A549 (cell line): ENCODE measurements around the gene IRF2BPL. TPM values are rescaled to one million over a fixed set of nuclear protein-coding genes. Genes with fewer than 3 reads are reported as not detected.

Source experiments
- ATAC-seq, 2 experiments: fragments of 200-7000 bp in 1 of 2; fragments of >200 bp in 1 of 2; cut with Nextera tagmentation in 1 of 2; cut with Tn5 transposase in 1 of 2; 3 replicates each; pipeline versions ENCODE4 v1.8.0 to v1.9.1; 2018 to 2020; ENCODE audit warnings: mild to moderate bottlenecking in 1 of 2, moderate library complexity in 1 of 2
- CTCF ChIA-PET: fragments of 300-600 bp; sonication (Branson Sonifier 250); formaldehyde crosslinking; extraction: SDS; loops from one replicate; lab custom pipeline; 2021; ENCODE audit warnings: antibody characterized with exemption, inconsistent platforms; lab: Yijun Ruan, JAX
- POLR2A ChIA-PET: fragments of 350-600 bp; formaldehyde crosslinking; extraction: SDS; loops from one replicate; lab custom pipeline; 2021; ENCODE audit warnings: antibody characterized with exemption, inconsistent platforms; lab: Yijun Ruan, JAX
- DNase-seq, 2 experiments: peaks; one replicate each; pipeline versions ENCODE4 v3.0.0 to v3.0.0-alpha.2; 2011 to 2016; ENCODE audit warnings: low read depth in 1 of 2, low spot score in 1 of 2
- FAIRE-seq: peaks from 2 replicates; lab custom pipeline; 2011; peaks lifted over from hg19 to GRCh38; lab: Jason Lieb, UNC
- H3K27ac ChIP-seq, 2 experiments: fragments of >200 bp; sonication (Bioruptor Twin); formaldehyde crosslinking; 3 replicates each; pipeline ENCODE4 v1.5.1; 2016 to 2017
- H3K4me1 ChIP-seq: fragments of >200 bp; sonication (Bioruptor Twin); formaldehyde crosslinking; 3 replicates; pipeline ENCODE4 v1.6.1; 2016
- H3K4me2 ChIP-seq: fragments of >200 bp; sonication (Bioruptor Twin); formaldehyde crosslinking; 3 replicates; pipeline ENCODE4 v1.6.1; 2016
- H3K4me3 ChIP-seq: fragments of >200 bp; sonication (Bioruptor Twin); formaldehyde crosslinking; 3 replicates; pipeline ENCODE4 v1.5.1; 2016
- H3K9me3 ChIP-seq: fragments of >200 bp; sonication (Bioruptor Twin); formaldehyde crosslinking; 3 replicates; pipeline ENCODE4 v1.6.1; 2016
- BCL3 ChIP-seq: fragments of >200 bp; sonication (Bioruptor Twin); formaldehyde crosslinking; IDR thresholded peaks from 3 replicates; pipeline ENCODE4 v1.6.1; 2016
- CHD2 ChIP-seq: fragments of 150-350 bp; IDR thresholded peaks from 2 replicates; pipeline ENCODE4 v1.6.1; 2014; ENCODE audit warnings: low read length; ENCODE audit not compliant: partially characterized antibody
- CTCF ChIP-seq: fragments of >200 bp; sonication (Bioruptor Twin); formaldehyde crosslinking; IDR thresholded peaks from 3 replicates; pipeline ENCODE4 v1.5.1; 2016
- EHMT2 ChIP-seq: fragments of 200-600 bp; sonication (generic); IDR thresholded peaks from 2 replicates; pipeline ENCODE4 v1.6.1; 2016; ENCODE audit warnings: antibody characterized with exemption, low read depth, mild to moderate bottlenecking, moderate library complexity
- EP300 ChIP-seq, 2 experiments: fragments of >200 bp; sonication (Bioruptor Twin); formaldehyde crosslinking; IDR thresholded peaks; 2 replicates in 1 of 2; 3 replicates in 1 of 2; pipeline ENCODE4 v1.6.1; 2016 to 2017
- ESRRA ChIP-seq: fragments of 150-350 bp; IDR thresholded peaks from 2 replicates; pipeline ENCODE4 v1.6.1; 2014; ENCODE audit warnings: mild to moderate bottlenecking, low read length, borderline replicate concordance
- FOSB ChIP-seq: fragments of 250-450 bp; sonication (Bioruptor Pico); IDR thresholded peaks from 2 replicates; pipeline ENCODE4 v1.5.0; 2020; ENCODE audit warnings: mild to moderate bottlenecking, moderate library complexity
- HDAC2 ChIP-seq: fragments of 200-600 bp; sonication (generic); IDR thresholded peaks from 2 replicates; pipeline ENCODE4 v1.6.1; 2016
- HES2 ChIP-seq: fragments of >200 bp; sonication (Bioruptor Twin); formaldehyde crosslinking; IDR thresholded peaks from 2 replicates; pipeline ENCODE4 v1.6.1; 2016
- HMGXB4 ChIP-seq: fragments of 250-450 bp; sonication (Bioruptor Pico); IDR thresholded peaks from 2 replicates; pipeline ENCODE4 v1.5.0; 2021; ENCODE audit warnings: mild to moderate bottlenecking, moderate library complexity, borderline replicate concordance
- HOXB13 ChIP-seq: fragments of 250-450 bp; sonication (Bioruptor Pico); IDR thresholded peaks from 2 replicates; pipeline ENCODE4 v1.5.0; 2020; ENCODE audit warnings: low read depth, mild to moderate bottlenecking, moderate library complexity
- HOXB5 ChIP-seq: fragments of 250-450 bp; sonication (Bioruptor Pico); IDR thresholded peaks from 2 replicates; pipeline ENCODE4 v1.5.0; 2020; ENCODE audit warnings: mild to moderate bottlenecking, moderate library complexity
- JUN ChIP-seq, 2 experiments: fragments of >200 bp; sonication (Bioruptor Twin); formaldehyde crosslinking; IDR thresholded peaks; 2 replicates in 1 of 2; 3 replicates in 1 of 2; pipeline ENCODE4 v1.6.1; 2016 to 2017
- JUNB ChIP-seq: fragments of >200 bp; sonication (Bioruptor Twin); formaldehyde crosslinking; IDR thresholded peaks from 2 replicates; pipeline ENCODE4 v1.6.1; 2016
- KDM5A ChIP-seq: fragments of 200-600 bp; sonication (generic); IDR thresholded peaks from 2 replicates; pipeline ENCODE4 v1.6.1; 2016; ENCODE audit warnings: antibody characterized with exemption, mild to moderate bottlenecking
- MAFK ChIP-seq: fragments of 450-650 bp; IDR thresholded peaks from 2 replicates; pipeline ENCODE4 v1.6.1; 2014; ENCODE audit not compliant: partially characterized antibody
- MAX ChIP-seq: IDR thresholded peaks from 2 replicates; pipeline ENCODE4 v1.6.1; 2012
- MAZ ChIP-seq: fragments of 150-350 bp; IDR thresholded peaks from 2 replicates; pipeline ENCODE4 v1.6.1; 2014; ENCODE audit warnings: antibody characterized with exemption, low read depth, low read length, borderline replicate concordance
- MYC ChIP-seq: IDR thresholded peaks from 2 replicates; pipeline ENCODE4 v1.6.1; 2012; ENCODE audit warnings: mild to moderate bottlenecking, inconsistent platforms, low read length, improper control_type of control experiment, borderline replicate concordance
- NFE2L2 ChIP-seq: fragments of 150-350 bp; conservative IDR thresholded peaks from 2 replicates; pipeline ENCODE4 v1.6.1; 2014; ENCODE audit warnings: low read length
- NPAS2 ChIP-seq: fragments of 250-450 bp; sonication (Bioruptor Pico); IDR thresholded peaks from 2 replicates; pipeline ENCODE4 v1.8.0; 2022; ENCODE audit warnings: mild to moderate bottlenecking, moderate library complexity, borderline replicate concordance
- POLR2A ChIP-seq: IDR thresholded peaks from 2 replicates; pipeline ENCODE4 v1.6.1; 2012; ENCODE audit warnings: mild to moderate bottlenecking, low read length
- RARB ChIP-seq: fragments of 250-450 bp; sonication (Bioruptor Pico); IDR thresholded peaks from 2 replicates; pipeline ENCODE4 v1.8.0; 2021; ENCODE audit warnings: mild to moderate bottlenecking, moderate library complexity
- REST ChIP-seq: fragments of 200-600 bp; sonication (generic); IDR thresholded peaks from 2 replicates; pipeline ENCODE4 v1.6.1; 2016; ENCODE audit warnings: antibody characterized with exemption, mild to moderate bottlenecking, moderate library complexity
- RFX5 ChIP-seq: fragments of 450-650 bp; IDR thresholded peaks from 2 replicates; pipeline ENCODE4 v1.7.1; 2014; ENCODE audit warnings: antibody characterized with exemption, mild to moderate bottlenecking, moderate library complexity
- RNF2 ChIP-seq: fragments of 200-600 bp; sonication (generic); IDR thresholded peaks from 2 replicates; pipeline ENCODE4 v1.6.1; 2016; ENCODE audit warnings: low read depth, mild to moderate bottlenecking, antibody characterized with exemption, moderate library complexity, borderline replicate concordance
- SMC3 ChIP-seq: fragments of >200 bp; sonication (Bioruptor Twin); formaldehyde crosslinking; IDR thresholded peaks from 3 replicates; pipeline ENCODE4 v1.6.1; 2018; ENCODE audit warnings: inconsistent platforms
- TP53 ChIP-seq: fragments of 250-450 bp; sonication (Bioruptor Pico); IDR thresholded peaks from 2 replicates; pipeline ENCODE4 v1.5.0; 2021; ENCODE audit warnings: mild to moderate bottlenecking, moderate library complexity
- ZNF302 ChIP-seq: fragments of 250-450 bp; sonication (Bioruptor Pico); IDR thresholded peaks from 2 replicates; pipeline ENCODE4 v1.9.0; 2021; ENCODE audit warnings: inconsistent platforms, mild to moderate bottlenecking, moderate library complexity
- WGBS: methylation state at CpG from one replicate; pipeline ENCODE4 v1.1.6; 2017; ENCODE audit errors: missing lambda C conversion rate; 5-methylcytosine and 5-hydroxymethylcytosine counted together
- polyA plus RNA-seq, 4 experiments: library from polyadenylated mRNA; depleted of rRNA in 3 of 4; stranded (reverse); fragments of >200 nt; fragmentation: RNase III in 1 of 4; extraction: RNeasy Plus Mini Kit Qiagen cat#74134 plus additional on column Dnase treatment in 1 of 4; gene quantifications; 2 replicates in 3 of 4; 3 replicates in 1 of 4; pipeline ENCODE4 v1.2.3, GENCODE V29; 2011 to 2017

Gene IRF2BPL
- polyA plus RNA-seq, 2 of the 4 experiments (the other 2 are of a cell fraction): 18.1 to 28.3 TPM

GRCh38 chr14:77032844-77033621, 4.5 kb upstream of the IRF2BPL start:
- ChIA-PET CTCF (interaction anchor here (0.9 to 28.2 kb wide), 8 partner anchors 13 to 159 kb away, joined by 3 to 481 read pairs (median 8); no protein-coding TSS in a partner anchor), POLR2A (interaction anchor here (0.7 to 3.0 kb wide), 13 partner anchors 7 to 157 kb away, joined by 3 to 26 read pairs (median 8); no protein-coding TSS in a partner anchor)
- Histone ChIP-seq H3K4me3 (peak overlapping the region; percentile 49), H3K4me1 (peaks cover 70% of the 10 kb centered on the region), H3K4me2 (peak overlapping the region; percentile 87), H3K9me3 (no peaks in the 10 kb centered on the region), H3K27ac (peak overlapping the region; percentile 95 to 99)
- ATAC-seq (peak; percentile 65 to 79), DNase-seq (peak; percentile 94 to 99), FAIRE-seq (no peak)
- WGBS: under 1% methylated on average over 24 of the region's 50 CpGs
- TF ChIP-seq SMC3: peak; percentile 48; the same call in 2 of the 3 replicates
- peak; percentile 78 for TF ChIP-seq RARB (CRISPR knock-in tag)
- no peak for TF ChIP-seq MAFK
- no peak for TF ChIP-seq HDAC2
- TF ChIP-seq EP300 (IDR thresholded peaks at IDR 0.05): peak; percentile 74 to 75; a peak in 3 of 5 replicates
- TF ChIP-seq KDM5A: no peak
- peak; percentile 30; the same call in 2 of the 3 replicates for TF ChIP-seq CTCF
- TF ChIP-seq RFX5: no peak
- TF ChIP-seq MAZ: 0 out of 2 replicates have a peak, but pooled peaks have one; percentile 15
- peak; percentile 66; the same call in 1 of the 2 replicates for TF ChIP-seq FOSB (CRISPR knock-in tag)
- TF ChIP-seq HOXB5 (CRISPR knock-in tag): 0 out of 2 replicates have a peak, but pooled peaks have one; percentile 74
- TF ChIP-seq BCL3: peak; percentile 80; the same call in 2 of the 3 replicates
- no peak for TF ChIP-seq NFE2L2
- TF ChIP-seq ZNF302 (CRISPR knock-in tag): peak; percentile 53; the same call in 1 of the 2 replicates
- no peak; the same call in 1 of the 2 replicates for TF ChIP-seq RNF2
- TF ChIP-seq REST: peak; percentile 62
- peak; percentile 63; the same call in 1 of the 2 replicates for TF ChIP-seq HES2
- TF ChIP-seq CHD2: peak; percentile 69
- TF ChIP-seq TP53 (CRISPR knock-in tag): peak; percentile 79; the same call in 1 of the 2 replicates
- no peak for TF ChIP-seq ESRRA
- no peak for TF ChIP-seq HMGXB4 (CRISPR knock-in tag)
- TF ChIP-seq POLR2A: peak; percentile 51
- TF ChIP-seq HOXB13 (CRISPR knock-in tag): peak; percentile 83; the same call in 1 of the 2 replicates
- peak; percentile 84 to 85 for TF ChIP-seq JUN (IDR thresholded peaks at IDR 0.05)
- no peak for TF ChIP-seq NPAS2 (CRISPR knock-in tag)
- TF ChIP-seq MYC: peak; percentile 62
- peak; percentile 34; the same call in 1 of the 2 replicates for TF ChIP-seq JUNB
- TF ChIP-seq EHMT2: no peak
- peak; percentile 74 for TF ChIP-seq MAX
